H1 (cell line): ENCODE measurements around the gene PURA.

Experiments
- CBX5 ChIP-seq: fragments of 300-800, 300-1000 bp; sonication (generic); IDR thresholded peaks from 2 replicates; pipeline ENCODE4 v1.7.1; 2016; ENCODE audit warnings: antibody characterized with exemption, low read length, low read depth
- POLR2AphosphoS5 ChIP-seq: IDR thresholded peaks from 2 replicates; pipeline ENCODE4 v1.6.1; 2011; ENCODE audit warnings: low read depth, low read length
- TF ChIP-seq, protein P1 (sequence below), 3 experiments: IDR thresholded peaks; 1 replicate in 2 of 3; 2 replicates in 1 of 3; pipeline versions ENCODE4 v1.5.1 to v1.6.1; 2011; ENCODE audit warnings: low read length in 3 of 3, mild to moderate bottlenecking in 3 of 3, inconsistent platforms in 2 of 3, low read depth in 1 of 3, moderate library complexity in 1 of 3; ENCODE audit not compliant: insufficient read depth in 1 of 3; ENCODE audit errors: control extremely low read depth in 1 of 3

GRCh38 chr5:140111859-140112551 lies 1.9 kb upstream of the PURA start:
- TF ChIP-seq, protein P1, sequence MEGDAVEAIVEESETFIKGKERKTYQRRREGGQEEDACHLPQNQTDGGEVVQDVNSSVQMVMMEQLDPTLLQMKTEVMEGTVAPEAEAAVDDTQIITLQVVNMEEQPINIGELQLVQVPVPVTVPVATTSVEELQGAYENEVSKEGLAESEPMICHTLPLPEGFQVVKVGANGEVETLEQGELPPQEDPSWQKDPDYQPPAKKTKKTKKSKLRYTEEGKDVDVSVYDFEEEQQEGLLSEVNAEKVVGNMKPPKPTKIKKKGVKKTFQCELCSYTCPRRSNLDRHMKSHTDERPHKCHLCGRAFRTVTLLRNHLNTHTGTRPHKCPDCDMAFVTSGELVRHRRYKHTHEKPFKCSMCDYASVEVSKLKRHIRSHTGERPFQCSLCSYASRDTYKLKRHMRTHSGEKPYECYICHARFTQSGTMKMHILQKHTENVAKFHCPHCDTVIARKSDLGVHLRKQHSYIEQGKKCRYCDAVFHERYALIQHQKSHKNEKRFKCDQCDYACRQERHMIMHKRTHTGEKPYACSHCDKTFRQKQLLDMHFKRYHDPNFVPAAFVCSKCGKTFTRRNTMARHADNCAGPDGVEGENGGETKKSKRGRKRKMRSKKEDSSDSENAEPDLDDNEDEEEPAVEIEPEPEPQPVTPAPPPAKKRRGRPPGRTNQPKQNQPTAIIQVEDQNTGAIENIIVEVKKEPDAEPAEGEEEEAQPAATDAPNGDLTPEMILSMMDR (IDR thresholded peaks at IDR 0.05; ENCODE audit: control extremely low read depth in 1 of 3, insufficient read depth in 1 of 3, low read depth in 1 of 3, low read length in 3 of 3), result no peak
- TF ChIP-seq POLR2AphosphoS5, result no peak
- TF ChIP-seq CBX5, result no peak
